H1 (cell line): ENCODE measurements around the gene TIMP3. TPM values are rescaled to one million over a fixed set of nuclear protein-coding genes. Genes with fewer than 3 reads are reported as not detected.

ENCODE experiments used
- ATF2 ChIP-seq: IDR thresholded peaks from 2 replicates; pipeline ENCODE4 v1.6.1; 2012; ENCODE audit warnings: low read length, inconsistent platforms
- BRCA1 ChIP-seq: IDR thresholded peaks from 2 replicates; pipeline ENCODE4 v1.6.1; 2012; ENCODE audit warnings: low read depth, low read length, improper control_type of control experiment
- CHD7 ChIP-seq: fragments of 300-600 bp; sonication (generic); IDR thresholded peaks from 2 replicates; pipeline ENCODE4 v1.7.1; 2012; ENCODE audit warnings: low read length, moderate library complexity, mild to moderate bottlenecking, inconsistent platforms; ENCODE audit not compliant: insufficient replicate concordance
- CREB1 ChIP-seq: IDR thresholded peaks from 2 replicates; pipeline ENCODE4 v1.6.1; 2012; ENCODE audit warnings: inconsistent platforms
- CTBP2 ChIP-seq: IDR thresholded peaks from 2 replicates; pipeline ENCODE4 v1.7.0; 2011; ENCODE audit warnings: borderline replicate concordance, mild to moderate bottlenecking, moderate library complexity, mixed read lengths, low read length; ENCODE audit not compliant: insufficient read depth, insufficient read length
- TEAD4 ChIP-seq: IDR thresholded peaks from 2 replicates; pipeline ENCODE4 v1.6.1; 2012; ENCODE audit warnings: low read depth, low read length, inconsistent platforms, mixed read lengths
- USF2 ChIP-seq: IDR thresholded peaks from 2 replicates; pipeline ENCODE4 v1.6.1; 2011; ENCODE audit warnings: low read length, improper control_type of control experiment
- polyA plus RNA-seq, 7 experiments: library from polyadenylated mRNA; depleted of rRNA in 3 of 7; stranded (reverse) in 5 of 7; unstranded in 2 of 7; fragments of >200 nt in 5 of 7; fragments of 200-250 nt in 2 of 7; gene quantifications; 1 replicate in 5 of 7; 2 replicates in 1 of 7; 4 replicates in 1 of 7; pipeline versions ENCODE4 v1.2.1 to v1.2.3, GENCODE V29; 2011 to 2013; ENCODE audit warnings: missing spikeins in 2 of 7, mixed read lengths in 2 of 7
- total RNA-seq: library from RNA; stranded (reverse); fragmentation: NEBNext Ultra II Directional; extraction: Animal tissue kit (Norgen Biotek cat#: 25700); gene quantifications from 2 replicates; pipeline ENCODE4 v1.2.1, GENCODE V29; 2021

TIMP3 gene
- total and polyA plus RNA-seq, 2 of the 8 experiments (the other 6 are each of a cell fraction or from before 2014, with no cell fraction given) = 1.3 to 4.7 TPM

GRCh38 chr22:32771756-32772155, 29.7 kb upstream of the TIMP3 start (continued):
- TF ChIP-seq USF2 = no peak
- TF ChIP-seq CHD7 = no peak
- no peak for TF ChIP-seq CREB1
- no peak for TF ChIP-seq BRCA1
- TF ChIP-seq TEAD4 = no peak
- TF ChIP-seq CTBP2 = no peak
- no peak for TF ChIP-seq ATF2
